SHP77 (cell line): ENCODE measurements around the gene VPS35L.
A peak's percentile ranks its signal among the peaks of the same experiment; 100 is the strongest.
"Not testable (repeated sequence)": the region's sequence is repeated elsewhere in the genome, so short reads cannot be mapped to it uniquely, and the experiment has no call there.

Experiments used
- DNase-seq, 2 experiments: peaks; one replicate each; lab custom pipeline; 2025; lab: John Stamatoyannopoulos, UW

VPS35L gene

DNA sequence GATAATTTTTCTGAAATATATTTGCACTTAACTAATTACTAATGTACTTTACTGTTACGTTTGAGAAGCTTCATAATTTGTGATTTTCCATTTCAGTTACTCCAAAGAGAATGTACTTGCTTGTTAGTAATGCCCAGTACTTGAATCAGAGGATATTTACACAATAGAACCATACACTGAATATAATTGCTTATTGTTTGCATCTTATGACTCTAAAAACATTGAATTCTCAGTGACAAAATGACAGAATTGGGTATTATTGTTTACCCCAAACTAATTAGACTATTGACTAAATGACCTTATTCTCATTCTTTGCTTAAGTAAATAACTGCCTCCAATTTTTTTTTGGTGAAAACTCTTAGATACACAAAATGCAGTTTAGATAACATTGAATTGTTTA lies 22.9 kb upstream of the VPS35L start:
- no peak for DNase-seq

- no peak for DNase-seq
Measured at GRCh38 chr16:19540241-19540970, 15.1 kb upstream of the VPS35L start.

GRCh38 chr16:19542138-19542821 lies 13.2 kb upstream of the VPS35L start:
- peak; percentile 62 to 66 for DNase-seq

DNA sequence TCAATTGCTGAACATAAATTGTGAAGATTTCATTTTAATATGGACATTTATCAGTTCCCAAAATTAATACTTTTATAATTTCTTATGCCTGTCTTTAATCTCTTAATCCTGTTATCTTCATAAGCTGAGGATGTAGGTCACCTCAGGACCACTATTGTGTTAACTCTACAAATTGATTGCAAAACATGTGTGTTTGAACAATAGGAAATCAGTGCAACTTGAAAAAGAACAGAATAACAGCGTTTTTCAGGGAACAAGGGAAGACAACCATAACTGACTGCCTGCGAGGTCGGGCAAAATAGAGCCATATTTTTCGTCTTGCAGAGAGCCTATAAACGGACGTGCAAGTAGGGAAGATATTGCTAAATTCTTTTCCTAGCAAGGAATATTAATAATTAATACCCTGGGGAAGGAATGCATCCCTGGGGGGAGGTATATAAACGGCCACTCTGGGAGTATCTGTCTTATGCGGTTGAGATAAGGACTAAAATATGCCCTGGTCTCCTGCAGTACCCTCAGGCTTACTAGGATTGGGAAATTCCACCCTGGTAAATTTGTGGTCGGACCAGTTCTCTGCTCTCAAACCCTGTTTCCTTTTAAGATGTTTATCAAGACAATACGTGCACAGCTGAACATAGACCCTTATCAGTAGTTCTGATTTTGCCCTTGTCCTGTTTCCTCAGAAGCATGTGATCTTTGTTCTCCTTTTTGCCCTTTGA lies 12.1 kb upstream of the VPS35L start:
- DNase-seq, result not testable (repeated sequence)

DNA sequence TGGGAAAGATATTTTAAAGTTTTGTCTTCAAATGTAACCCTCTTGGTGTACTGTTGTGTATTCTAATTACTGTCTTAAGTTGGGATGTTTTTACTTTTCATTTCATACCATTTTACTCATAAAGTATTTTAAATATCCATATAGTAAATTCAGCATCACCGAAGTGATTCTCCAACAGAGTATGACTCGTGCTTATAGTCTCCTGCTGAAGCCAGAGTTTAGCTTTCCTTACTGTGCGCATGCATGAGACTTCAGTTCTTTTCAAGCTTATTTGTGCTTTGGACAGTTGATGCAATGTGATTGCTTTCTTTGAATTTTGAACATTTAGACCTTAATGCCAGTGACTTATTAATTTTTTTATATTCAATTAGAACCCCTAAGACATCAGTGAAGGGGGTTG lies 7.4 kb upstream of the VPS35L start:
- no peak for DNase-seq

GRCh38 chr16:19549673-19550072 lies 5.8 kb upstream of the VPS35L start:
- no peak for DNase-seq

GRCh38 chr16:19555938-19556771 lies 652 bp downstream of the VPS35L start:
- no peak for DNase-seq

GRCh38 chr16:19559242-19559910 lies 3.9 kb downstream of the VPS35L start:
- peak in 1 of 2 experiments; percentile 5 for DNase-seq

DNA sequence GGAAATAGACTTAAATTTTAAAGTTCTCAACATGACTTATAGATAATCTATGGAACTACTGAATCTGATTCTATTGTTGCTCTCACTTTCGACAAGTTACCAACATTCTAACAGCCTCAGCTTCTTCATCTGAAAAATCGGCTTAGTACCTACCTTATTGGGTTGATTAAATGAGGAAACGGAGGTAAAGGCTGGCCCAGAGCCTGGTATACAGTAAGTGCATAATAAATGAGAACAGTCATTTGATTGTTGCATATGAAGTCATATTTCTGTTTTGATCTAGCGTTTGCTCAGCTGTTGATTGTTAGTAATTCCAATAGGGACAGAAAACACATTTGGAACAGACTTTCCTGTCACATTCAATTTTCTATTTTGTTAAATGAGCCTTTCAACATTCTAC lies 4.6 kb downstream of the VPS35L start:
- no peak for DNase-seq

DNA sequence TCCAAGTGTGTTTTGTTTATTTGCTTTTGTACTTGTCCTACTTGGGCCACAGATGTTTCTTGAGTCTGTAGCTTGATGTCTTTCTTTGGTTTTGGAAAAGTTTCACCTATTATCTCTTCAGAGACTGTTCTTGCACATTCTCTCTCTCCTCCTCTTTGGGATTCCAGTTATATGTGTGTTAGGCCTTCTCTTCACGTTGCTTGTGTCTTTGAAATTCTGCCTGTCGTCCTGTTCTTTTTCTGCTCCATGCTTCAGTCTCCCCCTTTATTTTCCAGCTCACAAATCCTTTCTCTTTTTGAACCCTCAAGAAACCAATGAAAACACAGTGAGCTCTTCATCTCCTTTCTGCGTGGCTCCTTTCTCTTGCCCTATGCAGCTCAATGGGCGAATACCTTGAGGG lies 7.9 kb downstream of the VPS35L start:
- no peak for DNase-seq

DNA sequence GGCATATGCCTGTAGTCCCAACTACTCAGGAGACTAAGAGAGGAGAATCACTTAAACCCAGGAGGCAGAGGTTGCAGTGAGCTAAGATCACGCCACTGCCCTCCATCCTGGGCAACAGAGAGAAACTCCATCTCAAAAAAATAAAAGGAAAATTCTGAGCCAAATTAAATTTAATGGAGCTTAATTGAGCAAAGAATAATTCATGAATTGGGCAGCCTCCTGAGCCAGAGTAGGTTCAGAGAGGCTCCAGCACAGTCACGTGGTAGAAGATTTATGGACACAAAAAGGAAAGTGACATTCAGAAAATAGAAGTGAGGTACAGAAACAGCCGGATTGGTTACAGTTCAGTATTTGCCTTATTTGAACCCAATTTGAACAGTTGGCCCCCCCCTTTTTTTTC lies 10.9 kb downstream of the VPS35L start:
- no peak for DNase-seq

DNA sequence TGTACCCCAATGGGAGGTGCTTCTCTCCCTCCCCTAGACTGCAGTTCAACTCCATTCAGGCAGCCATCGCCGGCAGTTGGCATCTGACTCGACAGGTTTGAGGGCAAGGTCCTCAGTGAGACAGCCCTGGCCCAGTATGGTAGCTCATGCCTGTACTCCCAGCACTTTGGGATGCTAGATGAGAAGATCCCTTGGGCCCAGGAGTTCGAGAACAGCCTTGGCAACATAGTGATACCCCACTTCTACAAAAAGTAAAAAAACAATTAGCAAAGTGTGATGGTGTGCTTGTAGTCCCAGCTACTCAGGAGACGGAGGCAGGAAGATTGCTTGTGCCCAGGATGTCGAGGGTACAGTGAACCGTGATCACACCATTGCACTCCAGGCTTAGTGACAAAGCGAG lies 12.1 kb downstream of the VPS35L start:
- no peak for DNase-seq

GRCh38 chr16:19573997-19574396 lies 18.5 kb downstream of the VPS35L start:
- no peak for DNase-seq

DNA sequence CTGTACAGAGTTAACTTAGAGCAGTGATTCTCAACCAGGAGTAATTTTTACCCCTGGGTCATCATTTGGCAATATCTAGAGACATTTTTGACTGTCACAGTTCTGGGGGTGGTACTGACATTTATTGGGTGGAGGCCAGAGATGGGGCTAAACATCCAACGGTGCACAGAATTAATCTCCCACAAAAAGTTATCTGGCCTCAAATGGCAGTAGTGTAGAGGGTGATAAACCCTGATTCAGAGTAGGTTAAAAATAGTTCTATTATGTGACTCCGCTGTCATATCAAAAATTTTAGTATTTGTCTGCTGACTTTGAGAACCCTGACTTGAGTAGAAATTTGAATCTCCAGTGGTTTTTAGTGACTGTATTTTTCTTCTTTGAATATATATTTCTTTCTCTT lies 19.1 kb downstream of the VPS35L start:
- no peak for DNase-seq

- no peak for DNase-seq
Measured at GRCh38 chr16:19578378-19578971, 23.0 kb downstream of the VPS35L start.

GRCh38 chr16:19582050-19582831 lies 26.7 kb downstream of the VPS35L start:
- DNase-seq, result no peak

DNA sequence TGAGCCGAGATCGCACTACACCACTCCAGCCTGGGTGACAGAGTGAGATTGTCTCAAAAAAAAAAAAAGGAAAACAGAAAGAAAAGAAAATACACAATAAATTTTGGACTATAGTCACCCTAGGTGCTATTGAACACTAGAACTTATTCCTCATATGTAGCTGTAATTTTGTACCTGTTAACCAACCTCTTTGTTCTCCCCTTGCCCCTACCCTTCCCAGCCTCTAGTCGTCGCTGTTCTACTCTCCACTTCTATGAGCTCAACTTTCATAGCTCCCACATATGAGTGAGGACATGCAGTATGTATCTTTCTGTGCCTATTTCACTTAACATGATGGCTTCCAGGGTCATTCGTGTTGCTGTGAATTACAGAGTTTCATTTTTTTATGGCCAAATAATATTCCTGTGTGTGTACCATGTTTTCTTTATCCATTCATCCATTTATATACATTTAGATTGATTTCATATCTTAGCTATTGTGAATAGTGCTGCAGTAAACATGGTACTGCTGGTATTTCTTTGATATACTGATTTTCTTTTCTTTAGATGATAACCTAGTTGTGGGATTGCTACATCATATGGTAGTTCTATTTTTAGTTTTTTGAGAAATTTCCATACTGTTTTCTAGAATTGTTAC lies 28.3 kb downstream of the VPS35L start:
- peak; percentile 20 to 28 for DNase-seq

DNA sequence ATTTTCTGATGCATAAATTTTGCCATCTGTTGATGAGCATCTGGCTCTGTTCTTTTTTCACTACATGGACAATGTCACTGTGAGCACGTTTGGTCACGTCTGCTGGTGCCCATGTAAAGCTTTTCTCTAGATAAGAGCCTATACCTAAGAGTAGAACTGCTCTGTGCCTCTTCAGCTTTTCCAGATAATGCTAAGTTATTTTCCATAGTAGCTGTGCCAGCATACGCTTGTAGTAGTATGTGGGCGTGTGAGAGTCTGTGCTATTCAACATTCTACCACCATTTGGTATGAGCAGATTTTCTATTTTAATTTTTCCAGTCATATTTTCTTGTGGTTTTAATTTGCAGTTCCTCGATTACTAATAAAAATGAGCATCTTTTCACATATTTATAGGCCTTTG lies 33.2 kb downstream of the VPS35L start:
- DNase-seq, result no peak

DNA sequence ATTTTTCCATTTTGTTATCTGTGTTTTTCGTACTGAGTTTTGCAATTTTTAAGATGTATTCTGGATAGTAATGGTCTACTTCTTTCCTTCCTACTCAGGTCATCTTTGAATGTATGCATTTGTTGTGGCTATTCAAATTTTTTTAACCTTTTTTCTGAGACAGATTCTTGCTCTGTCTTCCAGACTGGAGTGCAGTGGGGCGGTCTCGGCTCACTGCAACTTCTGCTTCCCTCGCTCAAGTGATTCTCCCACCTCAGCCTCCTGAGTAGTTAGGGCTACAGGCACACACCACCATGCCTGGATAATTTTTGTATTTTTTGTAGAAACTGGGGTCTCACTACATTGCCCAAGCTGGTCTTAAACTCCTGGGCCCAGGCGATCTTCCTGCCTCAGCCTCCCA lies 33.6 kb downstream of the VPS35L start:
- no peak for DNase-seq

DNA sequence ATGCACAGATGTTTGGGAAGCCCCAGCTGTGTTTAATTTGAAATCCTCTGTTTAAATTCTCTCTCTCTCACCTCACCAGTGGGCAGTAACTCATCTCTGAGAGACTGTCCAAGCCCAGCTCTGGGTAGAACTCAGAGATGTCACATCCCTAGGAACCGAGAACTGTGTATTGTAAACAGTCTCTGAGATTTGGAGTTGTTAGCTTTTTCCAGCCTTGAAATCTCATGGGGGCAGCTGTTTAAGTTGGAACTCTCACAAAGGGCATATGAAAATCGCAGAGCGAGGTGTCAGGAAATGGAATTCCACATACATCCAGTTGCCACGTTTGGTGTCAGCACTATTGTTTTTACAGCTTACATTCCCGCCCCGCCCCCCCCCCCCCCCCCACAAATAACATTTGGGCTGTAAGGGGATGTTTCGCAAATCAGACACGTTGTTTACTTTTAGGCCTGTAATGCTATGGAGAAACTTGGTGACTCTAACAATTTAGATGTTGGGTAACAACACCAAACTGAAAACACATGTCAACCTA lies 34.3 kb downstream of the VPS35L start:
- DNase-seq, result no peak
